ENCODE measurements around the gene HSF4.

Gene HSF4

DNA sequence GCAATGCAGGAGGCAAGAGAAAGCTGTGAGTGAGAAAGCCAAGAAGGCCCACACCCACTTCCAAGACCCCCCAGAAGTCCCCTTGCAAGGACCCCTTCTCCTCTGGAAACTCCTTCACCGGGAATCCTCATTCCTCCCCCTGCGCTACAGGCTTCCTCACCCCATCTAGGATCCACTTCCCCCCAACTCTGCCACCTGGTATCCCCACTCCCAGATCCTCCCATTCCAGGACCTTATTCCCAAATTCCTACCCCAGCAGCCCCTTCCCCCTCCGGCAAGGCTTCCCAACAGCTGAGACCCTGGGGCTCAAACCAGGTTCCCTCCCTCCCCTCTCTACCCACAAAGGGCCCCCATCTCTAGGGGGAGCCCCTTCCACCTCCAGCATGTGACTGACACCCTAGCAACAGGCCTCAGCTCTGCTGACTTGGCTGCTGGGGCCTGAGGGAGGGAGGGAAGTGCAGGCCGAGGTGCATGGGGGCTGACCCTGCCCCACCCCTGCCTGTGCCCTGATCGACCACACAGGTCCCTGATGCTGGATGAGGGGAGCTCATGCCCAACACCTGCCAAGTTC is 2.1 kb downstream of the HSF4 start:
- no peak for TF ChIP-seq POLR2A (IDR thresholded peaks at IDR 0.05; ENCODE audit: low read depth, low read length)
- FAIRE-seq (no peak), DNase-seq (ENCODE audit: insufficient read length, low spot score) (no peak)

DNA sequence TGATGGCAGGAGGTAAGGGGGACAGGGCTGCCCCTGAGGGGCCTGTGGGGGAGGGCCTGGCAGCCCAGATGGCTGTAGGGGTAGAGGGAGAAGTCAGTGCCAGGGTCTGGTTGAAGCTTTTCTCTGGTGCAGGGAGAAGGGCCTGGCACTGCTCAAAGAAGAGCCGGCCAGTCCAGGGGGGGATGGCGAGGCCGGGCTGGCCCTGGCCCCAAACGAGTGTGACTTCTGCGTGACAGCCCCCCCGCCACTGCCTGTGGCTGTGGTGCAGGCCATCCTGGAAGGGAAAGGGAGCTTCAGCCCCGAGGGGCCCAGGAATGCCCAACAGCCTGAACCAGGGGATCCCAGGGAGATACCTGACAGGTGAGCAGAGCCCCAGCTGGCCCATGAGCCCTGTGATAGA is 3.0 kb downstream of the HSF4 start:
- TF ChIP-seq POLR2A (IDR thresholded peaks at IDR 0.05; ENCODE audit: low read depth, low read length), result no peak
- no peak for FAIRE-seq
- DNase-seq (ENCODE audit: insufficient read length, low spot score), result no peak

DNA sequence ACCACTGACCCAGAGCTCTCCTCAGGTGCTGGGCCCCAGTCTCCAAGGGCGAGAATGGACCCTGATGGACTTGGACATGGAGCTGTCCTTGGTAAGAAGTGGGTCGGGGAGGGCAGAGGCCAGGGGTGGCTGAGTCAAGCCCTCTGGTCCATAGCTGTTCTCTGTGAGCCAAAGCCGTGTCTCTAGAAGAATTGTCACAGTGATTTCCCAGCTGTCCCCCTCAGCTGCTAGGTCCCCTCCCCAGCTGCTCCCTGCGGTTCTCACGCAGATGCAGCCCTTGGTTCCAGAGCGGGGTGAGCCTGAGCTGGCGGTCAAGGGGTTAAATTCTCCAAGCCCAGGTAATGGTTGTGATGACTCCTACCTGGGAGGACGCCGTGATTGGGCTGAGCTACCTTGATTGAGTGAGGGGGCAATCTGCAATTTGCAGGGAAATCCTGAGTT is 4.5 kb downstream of the HSF4 start:
- DNase-seq (ENCODE audit: insufficient read length, low spot score) (no peak), FAIRE-seq (no peak)
- no peak for TF ChIP-seq POLR2A (IDR thresholded peaks at IDR 0.05; ENCODE audit: low read depth, low read length)

DNA sequence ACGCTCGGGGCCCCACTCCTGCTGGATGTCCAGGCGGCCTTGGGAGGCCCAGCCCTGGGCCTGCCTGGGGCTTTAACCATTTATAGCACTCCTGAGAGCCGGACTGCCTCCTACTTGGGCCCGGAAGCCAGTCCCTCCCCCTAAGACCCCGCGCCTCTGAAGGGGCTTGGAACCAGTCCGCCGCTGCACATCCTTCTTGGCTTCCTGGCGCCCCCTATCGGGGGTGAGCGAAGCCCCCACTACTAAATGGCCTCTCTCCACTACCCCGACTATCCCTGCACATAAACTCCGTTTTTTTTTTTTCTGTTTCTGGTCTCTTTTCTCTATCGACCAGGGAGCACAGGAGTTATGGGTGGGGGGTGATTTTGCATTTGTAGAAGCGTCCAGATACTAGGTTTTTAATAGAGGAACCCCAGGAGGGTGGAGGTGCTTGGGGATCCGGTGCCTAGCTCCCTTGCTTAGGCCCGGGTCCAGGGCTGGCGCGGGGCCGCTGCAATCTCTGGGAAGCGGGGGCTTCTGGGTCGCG is 5.2 kb downstream of the HSF4 start:
- TF ChIP-seq POLR2A (IDR thresholded peaks at IDR 0.05; ENCODE audit: low read depth, low read length), result no peak
- FAIRE-seq (no peak), DNase-seq (ENCODE audit: insufficient read length, low spot score) (no peak)

DNA sequence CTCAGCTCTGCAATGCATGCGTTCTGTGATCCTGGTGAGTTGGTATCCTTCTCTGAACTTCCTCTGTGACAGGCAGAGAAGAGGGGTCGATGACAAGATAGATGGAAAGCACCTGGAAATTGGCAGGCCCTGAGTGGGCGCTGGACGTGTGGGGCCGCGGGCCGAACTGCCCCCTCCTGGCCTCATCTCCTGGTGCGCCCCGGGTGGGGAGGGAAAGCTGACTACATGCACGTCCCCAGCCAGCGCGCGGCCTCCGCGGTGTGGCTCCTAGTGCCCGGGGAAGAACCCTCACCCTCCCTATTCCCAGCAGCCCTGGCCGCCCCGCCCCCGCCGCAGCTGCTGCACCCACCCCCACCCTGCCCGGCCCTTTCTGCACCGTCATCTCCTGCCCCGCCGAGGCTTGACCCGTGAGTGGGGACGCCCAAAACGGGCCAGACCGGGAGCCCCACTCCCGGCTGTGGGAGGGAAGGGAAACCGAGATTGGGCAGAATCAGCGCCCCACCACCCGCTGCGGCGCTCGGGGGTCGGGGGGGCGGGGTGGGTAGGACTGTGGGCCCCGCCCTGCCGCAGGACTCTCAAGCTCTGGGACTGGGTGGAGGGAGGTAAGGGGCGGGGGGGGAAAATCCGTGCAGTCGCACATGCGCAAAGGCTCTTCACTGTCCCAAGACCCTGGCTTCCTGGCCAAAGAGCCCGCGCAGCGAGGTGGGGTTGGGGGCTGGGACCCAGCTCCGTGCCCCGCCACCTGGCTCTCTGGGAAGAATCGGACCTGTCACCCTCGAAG is 5.8 kb downstream of the HSF4 start, which contains the start of gene NOL3:
TSS of gene NOL3 (plus strand) at position 371 of the 781 bp plus-strand sequence.
- peak; percentile 79 for TF ChIP-seq POLR2A (IDR thresholded peaks at IDR 0.05; ENCODE audit: low read depth, low read length)
- DNase-seq (ENCODE audit: insufficient read length, low spot score), result peak; percentile 90
- FAIRE-seq, result no peak

DNA sequence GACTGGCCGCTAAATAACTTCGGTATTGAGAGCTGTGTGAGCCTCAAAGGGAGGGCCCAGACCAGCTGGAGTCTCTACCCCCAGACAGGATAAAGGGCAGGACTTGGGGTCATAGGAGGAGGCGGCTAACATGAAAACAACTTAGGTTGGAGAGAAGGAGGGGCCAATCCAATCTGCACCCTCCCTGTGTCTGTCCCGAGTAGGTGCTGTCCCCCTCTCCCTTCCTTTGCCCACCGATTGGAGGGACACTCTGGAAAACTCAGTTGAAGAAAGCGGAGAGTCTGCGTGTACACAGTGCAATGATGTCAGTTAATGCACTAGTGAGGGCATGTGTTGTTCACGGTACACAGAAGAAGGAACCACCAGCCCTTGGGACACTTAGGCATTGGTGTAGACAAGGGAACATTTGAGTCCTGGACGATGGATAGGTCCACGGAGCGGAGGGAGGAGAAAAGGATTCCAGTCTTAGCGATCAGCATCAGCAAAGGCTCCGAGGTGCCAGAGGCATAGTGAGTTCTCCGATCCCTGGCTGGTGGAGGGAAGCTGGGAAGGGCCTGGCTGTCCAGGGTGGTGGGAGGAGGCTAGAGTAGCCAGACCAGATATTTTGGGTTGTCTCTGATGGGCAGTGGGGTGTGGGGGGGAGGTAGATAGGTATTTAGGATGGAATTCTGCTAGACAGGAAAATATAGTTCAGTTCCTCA is 6.6 kb downstream of the HSF4 start:
- DNase-seq (ENCODE audit: insufficient read length, low spot score) (no peak), FAIRE-seq (no peak)
- TF ChIP-seq POLR2A (IDR thresholded peaks at IDR 0.05; ENCODE audit: low read depth, low read length), result 0 out of 2 replicates have a peak, but pooled peaks have one; percentile 12

DNA sequence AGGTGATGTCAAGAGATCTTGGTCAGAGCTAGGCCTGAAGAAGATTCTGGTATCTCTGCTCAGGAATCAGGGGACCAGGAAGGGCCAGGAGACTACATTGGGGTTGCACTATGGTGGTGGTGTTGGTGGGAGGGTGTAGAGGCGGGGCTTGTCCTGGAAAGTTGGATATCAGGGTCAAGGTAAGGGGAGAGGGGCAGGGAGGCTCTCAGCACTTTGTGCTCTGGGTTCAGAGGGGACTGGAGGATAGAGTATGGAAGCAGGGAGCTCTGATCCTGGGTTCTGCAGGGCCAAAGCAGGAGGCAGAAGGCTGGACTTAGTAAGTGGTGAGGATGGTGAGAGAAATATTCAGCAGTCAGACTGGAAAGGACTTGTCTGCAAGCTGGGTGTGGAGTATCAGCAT is 8.8 kb downstream of the HSF4 start:
- FAIRE-seq (no peak), DNase-seq (ENCODE audit: insufficient read length, low spot score) (no peak)
- TF ChIP-seq POLR2A (IDR thresholded peaks at IDR 0.05; ENCODE audit: low read depth, low read length), result no peak

DNA sequence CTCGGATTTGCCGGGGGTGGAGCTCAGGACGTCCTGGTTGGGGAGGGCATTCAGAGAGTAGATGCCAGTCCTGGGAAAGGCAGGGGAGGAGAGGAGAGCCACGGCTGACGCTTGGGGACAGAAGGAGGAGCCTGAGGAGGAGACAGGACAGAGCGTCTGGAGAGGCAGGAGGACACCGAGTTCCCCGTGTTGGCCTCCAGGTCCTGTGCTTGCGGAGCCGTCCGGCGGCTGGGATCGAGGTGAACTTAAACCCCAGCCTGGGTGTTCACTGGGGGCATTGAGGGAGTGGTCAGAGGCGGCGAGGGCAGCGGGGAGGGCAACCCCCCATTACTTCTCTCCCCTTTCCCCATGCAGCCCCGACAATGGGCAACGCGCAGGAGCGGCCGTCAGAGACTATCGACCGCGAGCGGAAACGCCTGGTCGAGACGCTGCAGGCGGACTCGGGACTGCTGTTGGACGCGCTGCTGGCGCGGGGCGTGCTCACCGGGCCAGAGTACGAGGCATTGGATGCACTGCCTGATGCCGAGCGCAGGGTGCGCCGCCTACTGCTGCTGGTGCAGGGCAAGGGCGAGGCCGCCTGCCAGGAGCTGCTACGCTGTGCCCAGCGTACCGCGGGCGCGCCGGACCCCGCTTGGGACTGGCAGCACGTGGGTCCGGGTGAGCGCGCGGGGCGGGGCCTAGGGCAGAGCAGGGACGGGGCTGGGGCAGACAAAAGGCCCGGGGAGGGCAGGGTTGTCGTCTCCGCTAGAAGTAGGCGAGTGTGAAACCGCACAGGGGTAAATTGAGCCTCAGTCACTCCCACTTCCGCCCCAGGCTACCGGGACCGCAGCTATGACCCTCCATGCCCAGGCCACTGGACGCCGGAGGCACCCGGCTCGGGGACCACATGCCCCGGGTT is 9.5 kb downstream of the HSF4 start:
- DNase-seq (ENCODE audit: insufficient read length, low spot score) (peak; percentile 97), FAIRE-seq (no peak)
- TF ChIP-seq POLR2A (IDR thresholded peaks at IDR 0.05; ENCODE audit: low read depth, low read length), result peak; percentile 72

DNA sequence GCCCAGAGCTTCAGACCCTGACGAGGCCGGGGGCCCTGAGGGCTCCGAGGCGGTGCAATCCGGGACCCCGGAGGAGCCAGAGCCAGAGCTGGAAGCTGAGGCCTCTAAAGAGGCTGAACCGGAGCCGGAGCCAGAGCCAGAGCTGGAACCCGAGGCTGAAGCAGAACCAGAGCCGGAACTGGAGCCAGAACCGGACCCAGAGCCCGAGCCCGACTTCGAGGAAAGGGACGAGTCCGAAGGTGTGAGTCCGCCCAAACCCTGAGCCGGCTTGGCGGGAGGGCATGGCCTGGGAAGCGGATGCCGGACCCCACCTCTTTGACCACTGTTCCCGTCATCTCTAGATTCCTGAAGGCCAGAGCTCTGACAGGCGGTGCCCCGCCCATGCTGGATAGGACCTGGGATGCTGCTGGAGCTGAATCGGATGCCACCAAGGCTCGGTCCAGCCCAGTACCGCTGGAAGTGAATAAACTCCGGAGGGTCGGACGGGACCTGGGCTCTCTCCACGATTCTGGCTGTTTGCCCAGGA is 10.2 kb downstream of the HSF4 start:
- TF ChIP-seq POLR2A (IDR thresholded peaks at IDR 0.05; ENCODE audit: low read depth, low read length), result no peak
- no peak for DNase-seq (ENCODE audit: insufficient read length, low spot score)
- FAIRE-seq, result no peak

DNA sequence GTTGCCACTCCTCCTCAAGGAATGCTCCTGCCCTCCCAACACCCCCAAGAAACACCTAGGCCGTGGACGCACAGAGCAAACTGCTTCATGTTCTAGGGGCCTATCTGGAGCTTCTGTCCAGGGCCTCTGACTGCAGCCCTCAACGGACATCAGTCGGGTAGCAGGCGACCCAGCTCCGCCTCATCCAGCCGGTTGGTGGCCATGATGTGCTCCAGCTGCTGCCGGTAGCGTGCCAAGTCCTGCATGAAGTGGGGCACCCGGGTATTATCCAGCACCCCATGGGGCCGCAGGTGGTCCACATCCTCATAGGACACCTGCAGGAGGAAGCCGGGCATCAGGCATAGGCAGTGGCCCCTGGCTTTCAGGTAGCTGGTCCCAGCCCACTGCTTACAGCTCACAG is 12.1 kb downstream of the HSF4 start:
- DNase-seq (ENCODE audit: insufficient read length, low spot score) (no peak), FAIRE-seq (no peak)
- no peak; the same call in 1 of the 2 replicates for TF ChIP-seq POLR2A (IDR thresholded peaks at IDR 0.05; ENCODE audit: low read depth, low read length)

DNA sequence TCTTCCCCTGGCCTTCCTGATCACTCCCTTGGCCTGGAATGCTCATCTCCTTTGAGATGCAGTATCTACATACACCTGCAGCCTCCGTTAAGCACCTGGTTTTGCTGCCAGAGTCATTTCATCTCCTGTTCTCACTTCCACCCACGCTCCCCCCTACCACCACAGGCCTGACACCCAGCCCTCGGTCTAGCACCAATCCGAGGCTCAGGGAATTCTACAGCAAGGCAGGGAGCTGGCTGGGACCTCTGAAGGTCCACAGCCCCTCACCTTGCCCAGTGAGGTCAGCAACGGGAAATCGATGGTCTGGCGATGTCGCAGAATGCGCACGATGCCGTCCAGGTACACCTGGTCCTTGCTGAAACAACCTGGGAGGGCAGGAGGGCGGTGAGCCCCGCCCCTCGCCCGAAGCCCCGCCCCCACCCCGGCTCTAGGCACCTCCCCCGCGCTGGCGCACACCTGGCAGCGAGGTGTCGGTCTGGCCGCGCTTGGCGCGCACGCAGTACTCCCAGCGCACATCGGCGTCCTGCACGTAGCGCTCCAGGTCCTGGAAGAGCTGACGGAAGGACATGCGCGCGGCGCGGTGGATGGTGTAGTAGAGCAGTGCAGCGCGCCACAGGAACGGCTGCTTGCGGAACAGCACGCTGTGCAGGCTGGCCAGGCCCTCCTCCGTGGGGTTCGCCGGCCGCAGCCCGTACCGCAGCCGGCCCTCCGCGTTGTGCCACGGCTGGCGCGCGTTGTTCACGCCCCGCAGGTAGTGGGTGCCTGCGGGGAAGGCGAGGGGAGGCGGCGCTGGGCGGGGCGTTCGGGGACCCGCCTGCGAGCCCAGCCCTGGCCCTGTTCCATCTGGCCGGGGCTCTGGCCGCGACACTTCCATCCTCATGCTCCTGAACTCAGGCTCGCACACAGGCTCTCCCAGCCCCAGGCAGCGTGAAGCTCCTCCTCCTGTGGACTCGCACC is 13.5 kb downstream of the HSF4 start:
- FAIRE-seq (no peak), DNase-seq (ENCODE audit: insufficient read length, low spot score) (no peak)
- 0 out of 2 replicates have a peak, but pooled peaks have one; percentile 22 for TF ChIP-seq POLR2A (IDR thresholded peaks at IDR 0.05; ENCODE audit: low read depth, low read length)

All from H54 (cell line).